SK-N-SH treated with all-trans-retinoic acid at 6 μM for 48 hours (cell line): ENCODE results near the gene GPR150.

ENCODE experiments used
- ATAC-seq: fragments of 200-7000 bp; cut with Tn5 transposase; 3 replicates; pipeline ENCODE4 v1.9.1; 2020; ENCODE audit warnings: mild to moderate bottlenecking, moderate library complexity
- ARNTL ChIP-seq: fragments of 450-650 bp; formaldehyde crosslinking; IDR thresholded peaks from 2 replicates; pipeline ENCODE4 v1.5.0; 2020; ENCODE audit warnings: low read depth, mild to moderate bottlenecking, moderate library complexity, borderline replicate concordance
- CREB5 ChIP-seq: fragments of 250-450 bp; sonication (Bioruptor Pico); IDR thresholded peaks from 2 replicates; pipeline ENCODE4 v1.5.1; 2020; ENCODE audit warnings: low read depth, mild to moderate bottlenecking, moderate library complexity
- CSDC2 ChIP-seq: fragments of 250-450 bp; sonication (Bioruptor Pico); IDR thresholded peaks from 2 replicates; pipeline ENCODE4 v1.5.0; 2020; ENCODE audit warnings: mild to moderate bottlenecking, moderate library complexity
- ESRRG ChIP-seq: fragments of 250-450 bp; sonication (Bioruptor Pico); IDR thresholded peaks from 2 replicates; pipeline ENCODE4 v1.6.1; 2021; ENCODE audit warnings: mild to moderate bottlenecking
- GLIS3 ChIP-seq: fragments of 250-450 bp; sonication (Bioruptor Pico); IDR thresholded peaks from 2 replicates; pipeline ENCODE4 v1.5.0; 2020; ENCODE audit warnings: mild to moderate bottlenecking, moderate library complexity
- ISL1 ChIP-seq: fragments of 250-450 bp; sonication (Bioruptor Pico); IDR thresholded peaks from 2 replicates; pipeline ENCODE4 v2.1.2; 2022; ENCODE audit warnings: mild to moderate bottlenecking, moderate library complexity
- OSR1 ChIP-seq: fragments of 250-450 bp; sonication (Bioruptor Pico); IDR thresholded peaks from 2 replicates; pipeline ENCODE4 v1.8.0; 2022; ENCODE audit warnings: moderate library complexity, mild to moderate bottlenecking, inconsistent platforms
- PATZ1 ChIP-seq: fragments of 250-450 bp; sonication (Bioruptor Pico); IDR thresholded peaks from 2 replicates; pipeline ENCODE4 v1.8.0; 2020; ENCODE audit warnings: mild to moderate bottlenecking, moderate library complexity, borderline replicate concordance
- POU6F1 ChIP-seq: fragments of 250-450 bp; sonication (Bioruptor Pico); IDR thresholded peaks from 2 replicates; pipeline ENCODE4 v1.8.0; 2021; ENCODE audit warnings: low read depth, mild to moderate bottlenecking, moderate library complexity, borderline replicate concordance
- PPARA ChIP-seq: fragments of 250-450 bp; sonication (Bioruptor Pico); IDR thresholded peaks from 2 replicates; pipeline ENCODE4 v1.5.0; 2020; ENCODE audit warnings: mild to moderate bottlenecking, borderline replicate concordance
- RARB ChIP-seq: fragments of 250-450 bp; sonication (Bioruptor Pico); IDR thresholded peaks from 2 replicates; pipeline ENCODE4 v1.8.0; 2021; ENCODE audit warnings: mild to moderate bottlenecking, moderate library complexity
- SNAI2 ChIP-seq: fragments of 250-450 bp; sonication (Bioruptor Pico); IDR thresholded peaks from 2 replicates; pipeline ENCODE4 v1.5.0; 2020; ENCODE audit warnings: mild to moderate bottlenecking, moderate library complexity
- TCF4 ChIP-seq: fragments of 250-450 bp; sonication (Bioruptor Pico); IDR thresholded peaks from 2 replicates; pipeline ENCODE4 v1.8.0; 2021; ENCODE audit warnings: mild to moderate bottlenecking, moderate library complexity, borderline replicate concordance
- TOX ChIP-seq: fragments of 250-450 bp; sonication (Bioruptor Pico); IDR thresholded peaks from 2 replicates; pipeline ENCODE4 v1.8.0; 2021; ENCODE audit warnings: mild to moderate bottlenecking, moderate library complexity, borderline replicate concordance
- TSHZ2 ChIP-seq: fragments of 250-450 bp; sonication (Bioruptor Pico); IDR thresholded peaks from 2 replicates; pipeline ENCODE4 v1.5.0; 2020; ENCODE audit warnings: mild to moderate bottlenecking, moderate library complexity
- ZC3H10 ChIP-seq: fragments of 250-450 bp; sonication (Bioruptor Pico); IDR thresholded peaks from 2 replicates; pipeline ENCODE4 v1.5.1; 2021; ENCODE audit warnings: mild to moderate bottlenecking, moderate library complexity
- ZFP3 ChIP-seq: fragments of 250-450 bp; sonication (Bioruptor Pico); IDR thresholded peaks from 2 replicates; pipeline ENCODE4 v1.5.0; 2020; ENCODE audit warnings: mild to moderate bottlenecking, moderate library complexity
- ZFP30 ChIP-seq: fragments of 450-650 bp; formaldehyde crosslinking; IDR thresholded peaks from 2 replicates; pipeline ENCODE4 v1.5.0; 2022; ENCODE audit warnings: mild to moderate bottlenecking, moderate library complexity
- ZNF565 ChIP-seq: fragments of 450-650 bp; formaldehyde crosslinking; conservative IDR thresholded peaks from 2 replicates; pipeline ENCODE4 v1.5.0; 2020; ENCODE audit warnings: low read depth, mild to moderate bottlenecking, moderate library complexity
- ZNF70 ChIP-seq: fragments of 450-650 bp; formaldehyde crosslinking; IDR thresholded peaks from 2 replicates; pipeline ENCODE4 v1.5.0; 2020; ENCODE audit warnings: mild to moderate bottlenecking, moderate library complexity
- ZNF8 ChIP-seq: fragments of 450-650 bp; formaldehyde crosslinking; IDR thresholded peaks from 2 replicates; pipeline ENCODE4 v1.5.0; 2020; ENCODE audit warnings: mild to moderate bottlenecking, moderate library complexity

Gene GPR150

GRCh38 chr5:95660060-95660459 is 40.2 kb downstream of the GPR150 start (continued):
- TF ChIP-seq POU6F1 (CRISPR knock-in tag): no peak

GRCh38 chr5:95662946-95663345 is 43.1 kb downstream of the GPR150 start:
- ATAC-seq: no peak
- TF ChIP-seq OSR1 (no peak), ZFP3 (no peak), TOX (CRISPR knock-in tag) (no peak), PPARA (CRISPR knock-in tag) (no peak)

GRCh38 chr5:95664204-95664786 is 44.4 kb downstream of the GPR150 start:
- TF ChIP-seq OSR1 (no peak), GLIS3 (no peak), ZNF8 (peak; percentile 90)
- peak; percentile 45 for ATAC-seq

- ATAC-seq: no peak
- TF ChIP-seq POU6F1 (CRISPR knock-in tag) (no peak), ZC3H10 (no peak), ZNF70 (CRISPR knock-in tag) (no peak), ESRRG (CRISPR knock-in tag) (no peak), CSDC2 (no peak), ARNTL (CRISPR knock-in tag) (no peak), SNAI2 (CRISPR knock-in tag) (no peak), PATZ1 (CRISPR knock-in tag) (no peak), RARB (CRISPR knock-in tag) (no peak), ZNF565 (CRISPR knock-in tag) (no peak), TCF4 (CRISPR knock-in tag) (no peak), PPARA (CRISPR knock-in tag) (no peak), ISL1 (CRISPR knock-in tag) (no peak), OSR1 (no peak), ZNF8 (no peak), ZFP30 (CRISPR knock-in tag) (no peak)
Observed at GRCh38 chr5:95667061-95667618, 47.3 kb downstream of the GPR150 start.

- TF ChIP-seq POU6F1 (CRISPR knock-in tag) (no peak), ZNF565 (CRISPR knock-in tag) (no peak), ZNF70 (CRISPR knock-in tag) (no peak), ZFP30 (CRISPR knock-in tag) (no peak), GLIS3 (no peak), PPARA (CRISPR knock-in tag) (no peak), TSHZ2 (no peak), CREB5 (CRISPR knock-in tag) (no peak), ESRRG (CRISPR knock-in tag) (no peak), TOX (CRISPR knock-in tag) (no peak), ZNF8 (no peak), ZFP3 (no peak)
- no peak for ATAC-seq
Observed at GRCh38 chr5:95667678-95668077, 47.8 kb downstream of the GPR150 start.
